ENCODE results near the gene AFAP1L1.

GRCh38 chr5:149376711-149377447, 105.2 kb downstream of the AFAP1L1 start:
- TF ChIP-seq ETV6 (conservative IDR thresholded peaks at IDR 0.05 in 1 of 2, IDR thresholded peaks at IDR 0.05 in 1 of 2; ENCODE audit: borderline replicate concordance in 1 of 2, low read depth in 1 of 2) (no peak), MYC (IDR thresholded peaks at IDR 0.05; ENCODE audit: insufficient read depth, insufficient read length, insufficient replicate concordance, low read length, severe bottlenecking) (no peak), CREB1 (IDR thresholded peaks at IDR 0.05; ENCODE audit: low read depth) (no peak), CREM (IDR thresholded peaks at IDR 0.05; ENCODE audit: low read depth) (no peak), USF2 (IDR thresholded peaks at IDR 0.05; ENCODE audit: borderline replicate concordance, low read depth, low read length) (no peak), YY1 (IDR thresholded peaks at IDR 0.05; ENCODE audit: low read depth, low read length) (no peak), POLR2A (IDR thresholded peaks at IDR 0.05; ENCODE audit: low read depth, low read length) (no peak), TCF12 (IDR thresholded peaks at IDR 0.05; ENCODE audit: low read depth, low read length) (no peak), SMAD1 (IDR thresholded peaks at IDR 0.05; ENCODE audit: low read depth, partially characterized antibody) (no peak), NR2F1 (conservative IDR thresholded peaks at IDR 0.05) (no peak), RAD21 (IDR thresholded peaks at IDR 0.05; ENCODE audit: insufficient read depth, low read depth, low read length) (no peak)
- TF ChIP-seq, protein P1, sequence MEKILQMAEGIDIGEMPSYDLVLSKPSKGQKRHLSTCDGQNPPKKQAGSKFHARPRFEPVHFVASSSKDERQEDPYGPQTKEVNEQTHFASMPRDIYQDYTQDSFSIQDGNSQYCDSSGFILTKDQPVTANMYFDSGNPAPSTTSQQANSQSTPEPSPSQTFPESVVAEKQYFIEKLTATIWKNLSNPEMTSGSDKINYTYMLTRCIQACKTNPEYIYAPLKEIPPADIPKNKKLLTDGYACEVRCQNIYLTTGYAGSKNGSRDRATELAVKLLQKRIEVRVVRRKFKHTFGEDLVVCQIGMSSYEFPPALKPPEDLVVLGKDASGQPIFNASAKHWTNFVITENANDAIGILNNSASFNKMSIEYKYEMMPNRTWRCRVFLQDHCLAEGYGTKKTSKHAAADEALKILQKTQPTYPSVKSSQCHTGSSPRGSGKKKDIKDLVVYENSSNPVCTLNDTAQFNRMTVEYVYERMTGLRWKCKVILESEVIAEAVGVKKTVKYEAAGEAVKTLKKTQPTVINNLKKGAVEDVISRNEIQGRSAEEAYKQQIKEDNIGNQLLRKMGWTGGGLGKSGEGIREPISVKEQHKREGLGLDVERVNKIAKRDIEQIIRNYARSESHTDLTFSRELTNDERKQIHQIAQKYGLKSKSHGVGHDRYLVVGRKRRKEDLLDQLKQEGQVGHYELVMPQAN (conservative IDR thresholded peaks at IDR 0.05), result no peak
- TF ChIP-seq, protein P2, sequence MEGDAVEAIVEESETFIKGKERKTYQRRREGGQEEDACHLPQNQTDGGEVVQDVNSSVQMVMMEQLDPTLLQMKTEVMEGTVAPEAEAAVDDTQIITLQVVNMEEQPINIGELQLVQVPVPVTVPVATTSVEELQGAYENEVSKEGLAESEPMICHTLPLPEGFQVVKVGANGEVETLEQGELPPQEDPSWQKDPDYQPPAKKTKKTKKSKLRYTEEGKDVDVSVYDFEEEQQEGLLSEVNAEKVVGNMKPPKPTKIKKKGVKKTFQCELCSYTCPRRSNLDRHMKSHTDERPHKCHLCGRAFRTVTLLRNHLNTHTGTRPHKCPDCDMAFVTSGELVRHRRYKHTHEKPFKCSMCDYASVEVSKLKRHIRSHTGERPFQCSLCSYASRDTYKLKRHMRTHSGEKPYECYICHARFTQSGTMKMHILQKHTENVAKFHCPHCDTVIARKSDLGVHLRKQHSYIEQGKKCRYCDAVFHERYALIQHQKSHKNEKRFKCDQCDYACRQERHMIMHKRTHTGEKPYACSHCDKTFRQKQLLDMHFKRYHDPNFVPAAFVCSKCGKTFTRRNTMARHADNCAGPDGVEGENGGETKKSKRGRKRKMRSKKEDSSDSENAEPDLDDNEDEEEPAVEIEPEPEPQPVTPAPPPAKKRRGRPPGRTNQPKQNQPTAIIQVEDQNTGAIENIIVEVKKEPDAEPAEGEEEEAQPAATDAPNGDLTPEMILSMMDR (IDR thresholded peaks at IDR 0.05 in 2 of 3, conservative IDR thresholded peaks at IDR 0.05 in 1 of 3; ENCODE audit: control insufficient read depth in 2 of 3, extremely low read depth in 1 of 3, insufficient read depth in 1 of 3, low read depth in 3 of 3, low read length in 3 of 3), result no peak

All from GM12878 (cell line).